Cardiac muscle cell (in vitro differentiated cells and primary cell): Measurements from ENCODE around the gene SYTL2. TPM values are rescaled to one million over a fixed set of nuclear protein-coding genes. Genes with fewer than 3 reads are reported as not detected.

Experiments used
- DNase-seq, 2 donors: peaks; one replicate each; pipeline versions ENCODE4 v3.0.0 to v3.0.0-alpha.2; 2010 to 2017; ENCODE audit warnings: low read depth in 1 of 2, low spot score in 1 of 2
- H3K27ac ChIP-seq: fragments of 200-600 bp; sonication (generic); 2 replicates; pipeline ENCODE4 v1.5.1; 2016
- H3K27me3 ChIP-seq: fragments of 200-600 bp; sonication (generic); 2 replicates; pipeline ENCODE4 v1.6.0; 2016; ENCODE audit warnings: control low read depth
- H3K36me3 ChIP-seq: fragments of 200-600 bp; sonication (generic); 2 replicates; pipeline ENCODE4 v1.5.1; 2016; ENCODE audit warnings: control low read depth
- H3K4me1 ChIP-seq: fragments of 200-600 bp; sonication (generic); 2 replicates; pipeline ENCODE4 v1.8.1; 2017; ENCODE audit warnings: low read depth, mild to moderate bottlenecking, mixed run types
- H3K4me3 ChIP-seq: fragments of 200-600 bp; sonication (generic); 2 replicates; pipeline ENCODE4 v1.5.1; 2016; ENCODE audit warnings: mild to moderate bottlenecking
- H3K9me3 ChIP-seq: fragments of 200-600 bp; sonication (generic); 2 replicates; pipeline ENCODE4 v1.5.1; 2017; ENCODE audit warnings: low read depth, mild to moderate bottlenecking, control low read depth
- CTCF ChIP-seq: IDR thresholded peaks from 2 replicates; pipeline ENCODE4 v1.5.1; 2012; ENCODE audit warnings: low read depth, mild to moderate bottlenecking, low read length
- polyA plus RNA-seq: library from polyadenylated mRNA; unstranded; fragments of >200 nt; fragmentation: Nextera tagmentation; extraction: Ambion mirVana; gene quantifications from 2 replicates; pipeline ENCODE4 v1.2.1, GENCODE V29; 2016
- total RNA-seq: library from RNA; depleted of rRNA; stranded (reverse); fragments of >200 nt; gene quantifications from 2 replicates; pipeline ENCODE4 v1.2.3, GENCODE V29; 2016

The SYTL2 gene
- total and polyA plus RNA-seq, 2 experiments from 2014 or later = 1.7 to 4.1 TPM

- Histone ChIP-seq H3K27me3 (no peaks in the 10 kb centered on the region), H3K27ac (no peak overlapping the region), H3K4me3 (no peak overlapping the region), H3K4me1 (peaks cover 12% of the 10 kb centered on the region), H3K36me3 (no peaks in the 10 kb centered on the region), H3K9me3 (no peaks in the 10 kb centered on the region)
- TF ChIP-seq CTCF = no peak
- DNase-seq = no peak
Observed at GRCh38 chr11:85774256-85775101, 36.5 kb downstream of the SYTL2 start.

- peak overlapping the region; percentile 78 for H3K27ac ChIP-seq
- peaks cover 12% of the 10 kb centered on the region for H3K4me1 ChIP-seq
- H3K36me3 ChIP-seq = no peaks in the 10 kb centered on the region
- no peak overlapping the region for H3K4me3 ChIP-seq
- peak; percentile 39 to 54 for DNase-seq
- H3K27me3 ChIP-seq = no peaks in the 10 kb centered on the region
- no peak for TF ChIP-seq CTCF
- no peaks in the 10 kb centered on the region for H3K9me3 ChIP-seq
Observed at GRCh38 chr11:85772695-85773094, 38.2 kb downstream of the SYTL2 start.

GRCh38 chr11:85771568-85771967 is 39.4 kb downstream of the SYTL2 start:
- Histone ChIP-seq H3K36me3 (no peaks in the 10 kb centered on the region), H3K27me3 (no peaks in the 10 kb centered on the region), H3K4me3 (no peak overlapping the region)

DNA sequence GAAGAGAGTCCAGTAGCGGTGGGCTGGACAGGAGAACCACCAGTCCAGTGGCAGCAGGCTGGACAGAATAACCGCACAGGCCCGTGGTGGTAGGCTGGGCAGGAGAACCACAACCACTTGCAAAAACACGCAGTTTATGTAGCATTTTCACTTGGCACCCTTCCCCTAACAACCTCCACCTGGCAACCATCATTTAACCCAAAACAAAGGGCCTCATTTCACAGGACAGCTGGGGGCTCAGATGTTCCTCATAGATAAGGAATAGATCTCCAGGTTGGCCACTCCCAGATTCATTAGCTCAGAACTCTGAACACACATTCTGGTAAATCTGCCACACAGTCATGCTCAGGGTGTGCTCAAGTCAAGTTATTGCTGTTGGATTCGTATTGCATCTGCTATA is 41.2 kb downstream of the SYTL2 start:
- no peak for TF ChIP-seq CTCF
- H3K4me3 ChIP-seq = no peak overlapping the region
- DNase-seq = no peak
- H3K27me3 ChIP-seq = no peaks in the 10 kb centered on the region
- H3K9me3 ChIP-seq = no peaks in the 10 kb centered on the region
- peaks cover 12% of the 10 kb centered on the region for H3K4me1 ChIP-seq
- no peaks in the 10 kb centered on the region for H3K36me3 ChIP-seq
- no peak overlapping the region for H3K27ac ChIP-seq

More at GRCh38 chr11:85771568-85771967, 39.4 kb downstream of the SYTL2 start:
- H3K27ac ChIP-seq = no peak overlapping the region
- H3K9me3 ChIP-seq = no peaks in the 10 kb centered on the region
- no peak for TF ChIP-seq CTCF
- peaks cover 12% of the 10 kb centered on the region for H3K4me1 ChIP-seq
- DNase-seq = no peak

DNA sequence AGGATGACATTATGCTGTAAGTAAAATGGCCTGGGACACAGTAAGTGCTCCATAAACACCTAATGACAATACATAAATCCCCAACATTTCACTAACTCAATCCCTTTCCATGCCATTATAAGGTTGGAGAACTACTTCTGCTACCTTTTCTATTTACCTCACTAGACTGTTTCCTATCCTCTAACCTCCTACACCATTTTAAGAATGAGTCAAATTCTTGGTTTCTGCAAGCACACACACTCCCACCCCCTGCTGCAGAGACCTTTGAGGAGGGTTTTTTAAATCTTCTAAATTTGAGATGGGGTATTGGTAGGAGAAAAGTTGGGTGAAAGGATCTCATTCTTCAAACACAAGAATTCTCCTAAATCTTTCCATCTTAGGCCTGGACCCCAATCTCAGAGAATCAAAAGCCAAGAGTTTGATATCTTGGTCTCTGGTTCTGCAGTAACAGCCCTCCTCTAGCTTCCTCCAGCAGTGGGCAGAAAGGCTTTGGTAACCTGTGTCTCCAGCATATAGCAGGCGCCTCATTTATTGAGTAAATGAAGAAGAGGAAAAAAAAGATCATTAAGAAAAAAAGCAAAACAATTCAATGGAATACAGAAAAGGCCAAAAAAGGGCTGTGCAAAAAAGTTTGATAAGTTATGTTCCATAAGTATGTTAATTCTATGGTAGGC is 42.3 kb downstream of the SYTL2 start:
- no peak for TF ChIP-seq CTCF
- H3K27me3 ChIP-seq = no peaks in the 10 kb centered on the region
- peaks cover 12% of the 10 kb centered on the region for H3K4me1 ChIP-seq

More for the DNA sequence above, 42.3 kb downstream of the SYTL2 start:
- H3K36me3 ChIP-seq = no peaks in the 10 kb centered on the region
- DNase-seq = no peak
- H3K27ac ChIP-seq = no peak overlapping the region
- H3K4me3 ChIP-seq = no peak overlapping the region
- no peaks in the 10 kb centered on the region for H3K9me3 ChIP-seq
